HL-60/S4 treated with phorbol 12-myristate 13-acetate at 8.2 ng/mL for 4 days and 3 days (cell line): ENCODE measurements around the gene COMP.

Source experiments
- in situ Hi-C: fragments of 300-500 bp; cut with MboI; formaldehyde crosslinking; loops from 2 replicates; pipeline ENCODE4 v1.15.0; 2022; ENCODE audit warnings: low sequenced_read_pairs

Gene COMP

DNA sequence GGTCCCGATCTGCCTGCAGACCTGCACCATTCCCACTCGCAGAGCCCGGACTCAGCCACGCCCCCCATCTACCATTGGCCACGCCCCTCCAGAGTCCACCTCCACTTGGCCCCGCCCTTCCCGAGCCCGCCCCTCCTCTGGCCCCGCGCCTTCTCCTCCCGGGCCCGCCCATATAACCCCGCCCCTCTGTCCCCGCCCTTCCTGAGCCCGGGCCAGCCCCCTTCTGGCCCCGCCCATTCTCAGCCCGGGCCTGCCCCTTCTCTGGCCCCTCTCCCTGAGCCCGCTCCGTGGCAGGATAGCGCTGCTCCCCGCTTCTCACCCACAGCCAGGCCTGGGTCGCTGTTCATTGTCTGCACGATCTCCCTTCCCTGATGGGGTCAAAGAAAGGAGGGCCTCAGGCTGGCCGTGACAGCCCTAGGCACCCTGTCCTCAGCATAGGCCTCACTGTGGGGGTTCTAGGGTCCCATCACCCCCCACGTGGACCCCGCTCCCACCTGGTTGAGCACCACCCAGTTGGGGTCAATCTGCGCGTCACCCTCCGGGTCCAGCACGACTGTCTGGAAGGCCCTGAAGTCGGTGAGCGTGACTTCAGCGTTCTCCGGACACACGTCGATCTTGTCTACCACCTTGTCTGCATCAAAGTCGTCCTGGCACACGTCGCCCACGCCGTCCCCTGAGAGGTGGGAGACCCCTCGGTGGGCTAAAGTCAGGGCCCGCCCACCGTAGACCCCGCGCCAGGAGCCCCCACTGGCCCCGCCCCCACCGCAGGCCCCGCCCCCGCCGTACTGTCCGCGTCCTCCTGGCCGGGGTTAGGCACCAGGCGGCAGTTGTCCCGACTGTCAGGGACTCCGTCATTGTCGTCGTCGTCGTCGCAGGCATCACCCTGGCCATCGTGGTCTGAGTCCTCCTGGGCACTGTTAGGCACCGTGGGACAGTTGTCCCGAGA lies 5.7 kb downstream of the COMP start:
- in situ Hi-C loops, result no loop called here

DNA sequence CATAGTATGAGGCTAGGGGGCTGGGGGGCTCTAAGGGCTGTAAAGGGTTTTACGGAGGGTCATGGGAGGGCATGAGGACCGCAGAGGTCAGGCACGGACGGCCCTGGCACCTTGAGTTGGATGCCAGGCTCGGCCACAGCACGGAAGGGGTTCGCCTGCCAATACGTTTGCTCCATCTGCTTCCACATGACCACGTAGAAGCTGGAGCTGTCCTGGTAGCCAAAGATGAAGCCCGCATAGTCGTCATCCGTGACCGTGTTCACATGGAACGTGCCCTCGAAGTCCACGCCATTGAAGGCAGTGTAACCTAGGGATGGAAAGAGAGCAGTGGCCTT lies 6.4 kb downstream of the COMP start:
- in situ Hi-C loops, result no loop called here

DNA sequence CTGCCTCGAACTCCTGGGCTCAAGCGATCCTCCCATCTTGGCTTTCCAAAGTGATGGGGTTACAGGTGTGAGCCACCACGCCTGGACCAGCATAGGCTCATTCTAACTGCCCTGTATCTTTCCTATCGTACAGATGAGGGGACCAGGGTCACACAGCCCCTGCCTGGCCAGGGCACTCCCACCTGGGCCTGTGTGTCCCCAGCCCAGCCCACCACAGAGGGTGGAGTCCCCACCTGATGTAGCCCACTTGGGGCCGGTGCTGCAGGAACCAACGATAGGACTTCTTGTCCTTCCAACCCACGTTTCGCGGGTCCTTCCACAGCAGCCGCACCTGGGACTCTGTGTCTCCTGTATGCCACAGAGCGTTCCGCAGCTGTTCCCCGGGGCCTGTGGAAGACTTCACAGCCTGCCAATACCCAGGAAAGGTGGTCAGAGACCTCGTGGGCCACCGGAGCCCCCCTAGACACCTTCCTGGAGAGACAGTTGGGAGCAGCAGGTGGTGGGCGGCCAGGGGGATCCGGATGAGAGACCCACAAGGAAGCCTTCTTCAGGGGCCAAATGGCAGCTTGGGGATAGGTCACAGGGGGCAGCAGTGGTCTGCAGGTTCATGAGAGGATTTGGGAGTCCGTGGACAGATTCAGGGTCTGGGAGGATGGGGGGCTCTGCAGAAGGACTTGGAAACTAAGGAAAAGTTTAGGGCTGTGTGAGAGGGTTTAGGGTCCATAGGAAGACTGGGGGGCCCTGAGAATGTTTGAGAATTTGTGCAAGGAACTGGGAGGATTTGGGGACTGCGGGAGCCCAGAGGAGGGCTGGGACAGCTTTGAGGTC lies 6.9 kb downstream of the COMP start:
- in situ Hi-C loops, result no loop called here

DNA sequence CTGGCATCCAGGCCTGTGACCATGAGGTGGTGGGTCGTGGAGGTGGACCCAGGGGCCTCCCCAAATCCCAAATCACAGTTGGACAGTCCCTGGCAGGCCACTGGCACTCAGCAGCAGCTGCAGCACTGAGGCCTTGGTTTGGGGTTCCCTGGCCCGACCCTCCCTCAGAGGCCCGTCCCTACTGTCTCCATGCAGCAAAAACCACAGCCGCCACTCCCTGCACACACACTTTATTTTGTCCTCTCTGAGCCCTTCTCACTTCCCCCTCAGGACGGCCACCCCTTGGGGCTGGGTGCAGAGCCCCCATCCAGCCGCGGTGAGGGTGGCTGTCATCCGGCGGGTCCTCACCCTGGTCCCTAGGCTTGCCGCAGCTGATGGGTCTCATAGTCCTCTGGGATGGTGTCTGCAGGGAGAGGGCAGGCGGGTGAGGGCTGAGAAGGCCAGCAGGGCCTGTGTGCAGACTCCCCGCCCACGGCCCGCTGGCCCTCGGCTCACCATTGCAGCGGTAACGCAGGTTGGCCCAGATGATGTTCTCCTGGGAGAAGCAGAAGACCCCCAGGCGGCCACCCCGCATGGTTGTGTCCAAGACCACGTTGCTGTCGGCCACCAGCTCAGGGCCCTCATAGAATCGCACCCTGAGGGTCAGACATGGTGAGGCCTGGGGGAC lies 8.4 kb downstream of the COMP start:
- in situ Hi-C loops, result no loop called here

DNA sequence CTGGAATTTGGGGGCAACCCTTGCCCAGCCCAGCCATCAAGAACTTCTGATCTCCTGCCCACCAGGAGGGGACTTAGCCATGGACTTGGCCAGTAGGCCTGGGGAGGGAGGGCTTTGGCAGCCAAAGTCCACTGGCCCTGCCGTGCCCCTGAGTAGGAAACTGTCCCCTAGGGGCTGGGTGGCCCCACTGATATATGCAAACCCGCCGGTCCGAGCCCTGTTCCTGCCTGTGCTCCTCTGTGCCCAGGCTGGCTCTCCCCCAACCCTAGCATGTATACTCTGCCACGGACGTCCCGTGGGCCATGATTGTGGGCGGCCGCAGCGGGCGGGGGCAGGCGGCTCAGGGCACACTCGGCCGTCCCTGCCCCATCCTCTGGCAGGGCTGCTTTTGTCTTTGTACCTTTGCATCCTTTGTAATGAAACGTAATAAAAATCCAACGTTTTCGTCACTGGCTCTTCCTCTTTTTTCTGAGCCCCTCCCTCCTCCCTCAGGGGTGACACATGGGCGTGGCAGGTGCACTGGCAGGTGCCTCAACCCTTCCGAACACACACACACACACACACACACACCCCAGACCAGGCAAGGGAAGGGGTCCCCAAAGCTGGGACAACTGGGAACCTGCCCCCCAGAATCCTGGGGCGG lies 9.1 kb downstream of the COMP start:
- in situ Hi-C loops, result no loop called here

DNA sequence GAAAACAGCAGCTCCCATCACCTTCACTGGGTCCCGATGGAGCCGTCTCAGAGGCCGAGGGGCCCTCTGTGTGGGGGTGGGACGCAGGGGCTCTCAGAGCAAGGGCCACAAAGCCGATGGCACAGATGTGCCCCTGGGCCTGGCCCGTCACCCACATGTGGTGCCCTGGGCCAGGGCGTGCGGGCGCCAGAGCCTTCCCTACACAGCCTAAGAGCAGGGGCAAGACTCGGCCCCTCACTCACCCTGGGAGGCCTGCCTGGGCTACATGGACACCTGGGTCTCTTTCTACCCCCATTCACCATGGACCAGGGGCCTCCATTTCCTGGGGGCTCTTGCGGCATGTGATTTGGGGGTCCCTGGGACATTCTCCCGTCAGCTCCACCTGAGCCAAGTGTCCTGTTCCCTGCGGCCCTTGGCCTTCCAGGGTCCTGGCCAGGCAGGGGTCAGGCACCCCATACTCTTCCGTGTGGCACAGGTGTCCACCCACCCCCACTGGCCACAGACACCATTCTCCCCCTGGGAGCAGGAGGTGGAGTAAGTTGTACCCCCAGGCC lies 10.0 kb downstream of the COMP start:
- in situ Hi-C loops, result no loop called here

DNA sequence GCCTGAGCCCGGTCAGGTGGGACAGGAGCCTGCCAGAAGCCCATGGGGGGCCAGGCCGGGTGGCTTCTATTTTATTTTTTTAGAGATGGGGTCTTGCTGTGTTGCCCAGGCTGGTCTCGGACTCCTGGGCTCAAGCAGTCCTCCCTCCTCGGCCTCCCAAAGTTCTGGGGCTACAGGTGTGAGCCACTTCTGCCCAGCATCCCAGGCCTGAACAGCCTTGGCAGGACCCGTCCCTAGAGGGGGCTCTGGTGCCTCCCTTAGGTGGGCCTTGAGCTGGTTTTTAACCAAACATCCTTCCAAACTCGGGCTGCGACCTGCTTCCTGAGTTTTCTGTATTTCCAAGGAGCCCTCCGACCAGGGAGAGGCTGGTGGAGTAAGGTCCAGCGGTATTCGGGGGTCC lies 10.5 kb downstream of the COMP start:
- in situ Hi-C loops, result no loop called here

DNA sequence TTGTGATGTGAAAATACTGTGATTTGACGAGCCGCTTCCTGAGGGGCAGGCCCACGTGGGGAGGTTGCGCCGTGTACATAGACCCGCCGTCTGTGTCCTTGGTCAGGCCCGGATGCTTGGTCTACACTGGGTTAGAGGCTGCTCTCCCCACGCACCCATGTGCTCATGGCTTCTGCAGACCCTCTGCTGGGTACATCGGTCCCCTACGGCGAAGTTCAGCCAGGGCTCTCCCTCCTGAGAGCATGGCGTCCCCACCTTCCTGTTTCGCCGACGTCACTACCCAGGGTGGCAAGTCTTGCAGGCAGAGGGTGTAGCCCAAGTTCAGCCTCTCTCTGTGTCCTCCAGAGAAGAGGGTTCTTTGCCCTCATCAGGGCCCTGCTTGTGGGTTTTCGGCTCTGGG lies 11.0 kb downstream of the COMP start:
- in situ Hi-C loops, result no loop called here

DNA sequence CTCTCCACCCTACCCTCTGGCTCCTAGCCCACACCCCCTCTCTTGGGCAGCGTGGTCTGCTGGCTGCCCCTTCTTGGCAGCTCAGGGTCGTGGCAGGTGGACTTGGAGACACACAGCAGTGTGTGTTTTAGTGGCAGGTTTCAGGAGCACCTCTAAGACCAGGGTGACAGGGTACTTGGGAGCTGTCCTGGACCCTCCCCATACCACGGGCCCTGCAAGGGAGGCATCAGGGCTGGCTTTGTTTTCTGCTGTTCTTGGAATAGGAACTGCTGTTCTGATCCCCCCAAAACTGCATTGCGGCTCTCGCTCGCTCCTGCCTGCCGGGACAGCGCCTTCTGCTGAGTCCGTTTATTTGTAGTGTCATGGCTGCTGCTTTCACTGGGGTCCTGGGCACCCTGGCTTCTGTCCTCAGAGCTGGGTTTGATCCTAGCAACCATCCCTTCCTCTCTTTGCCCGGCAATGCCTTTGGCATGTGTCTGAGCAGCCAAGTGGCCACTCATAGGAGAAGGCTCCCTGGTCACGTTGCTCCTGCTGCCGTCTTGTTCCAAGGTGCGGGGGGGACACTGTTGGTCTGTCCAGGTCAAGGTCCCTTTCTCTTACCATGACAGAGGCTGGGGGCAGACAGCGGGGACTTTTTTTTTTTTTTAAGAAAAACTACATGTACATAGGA lies 12.1 kb downstream of the COMP start:
- in situ Hi-C loops, result no loop called here

DNA sequence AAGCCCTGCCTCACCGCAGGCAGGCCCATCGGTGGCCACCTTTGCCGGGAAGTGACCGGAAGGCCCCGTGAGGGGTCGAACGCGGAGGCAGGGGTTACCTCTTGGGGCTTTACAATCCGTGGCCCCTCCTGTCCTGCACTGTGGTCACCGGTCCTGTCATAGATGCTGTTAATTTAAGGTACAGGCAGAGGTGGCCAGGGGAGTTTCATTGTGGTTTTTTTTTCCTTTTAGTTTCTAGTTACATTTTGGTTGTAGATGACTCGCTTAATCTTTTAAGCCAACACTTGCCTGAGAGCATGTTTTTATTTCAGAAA lies 13.1 kb downstream of the COMP start:
- in situ Hi-C loops, result no loop called here

DNA sequence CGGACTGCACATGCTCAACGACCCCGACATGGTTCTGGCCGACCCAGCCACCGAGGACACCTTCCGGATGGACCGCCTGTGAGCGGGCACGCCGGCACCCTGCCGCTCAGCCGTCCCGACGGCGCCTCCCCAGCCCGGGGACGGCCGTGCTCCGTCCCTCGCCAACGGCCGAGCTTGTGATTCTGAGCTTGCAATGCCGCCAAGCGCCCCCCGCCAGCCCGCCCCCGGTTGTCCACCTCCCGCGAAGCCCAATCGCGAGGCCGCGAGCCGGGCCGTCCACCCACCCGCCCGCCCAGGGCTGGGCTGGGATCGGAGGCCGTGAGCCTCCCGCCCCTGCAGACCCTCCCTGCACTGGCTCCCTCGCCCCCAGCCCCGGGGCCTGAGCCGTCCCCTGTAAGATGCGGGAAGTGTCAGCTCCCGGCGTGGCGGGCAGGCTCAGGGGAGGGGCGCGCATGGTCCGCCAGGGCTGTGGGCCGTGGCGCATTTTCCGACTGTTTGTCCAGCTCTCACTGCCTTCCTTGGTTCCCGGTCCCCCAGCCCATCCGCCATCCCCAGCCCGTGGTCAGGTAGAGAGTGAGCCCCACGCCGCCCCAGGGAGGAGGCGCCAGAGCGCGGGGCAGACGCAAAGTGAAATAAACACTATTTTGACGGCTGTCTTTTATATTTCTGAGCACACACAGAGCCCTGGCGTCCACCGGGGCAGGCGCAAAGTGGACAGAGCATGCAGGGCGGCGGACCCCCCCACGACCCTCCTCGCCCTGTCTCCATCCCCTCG lies 13.6 kb downstream of the COMP start:
- in situ Hi-C loops, result no loop called here

DNA sequence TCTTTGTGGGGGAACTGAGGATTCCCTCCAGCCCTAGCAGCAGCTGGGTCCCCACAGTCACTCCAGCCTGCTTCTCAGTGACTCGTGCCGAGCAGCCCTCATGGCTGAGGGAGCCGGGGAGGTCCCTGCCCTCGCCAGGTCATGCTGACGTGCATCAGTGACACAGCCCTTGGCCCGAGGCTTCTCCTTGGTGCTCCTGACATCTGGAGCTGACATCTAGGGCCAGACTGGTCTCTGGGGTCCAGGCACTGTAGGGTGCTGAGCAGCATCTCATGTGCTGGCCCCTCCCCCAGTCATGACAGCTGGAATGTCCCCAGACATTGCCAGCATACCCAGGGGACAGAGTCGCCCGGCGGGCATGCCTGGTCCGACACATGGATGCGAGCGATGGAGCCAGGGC lies 14.4 kb downstream of the COMP start:
- in situ Hi-C loops, result no loop called here

DNA sequence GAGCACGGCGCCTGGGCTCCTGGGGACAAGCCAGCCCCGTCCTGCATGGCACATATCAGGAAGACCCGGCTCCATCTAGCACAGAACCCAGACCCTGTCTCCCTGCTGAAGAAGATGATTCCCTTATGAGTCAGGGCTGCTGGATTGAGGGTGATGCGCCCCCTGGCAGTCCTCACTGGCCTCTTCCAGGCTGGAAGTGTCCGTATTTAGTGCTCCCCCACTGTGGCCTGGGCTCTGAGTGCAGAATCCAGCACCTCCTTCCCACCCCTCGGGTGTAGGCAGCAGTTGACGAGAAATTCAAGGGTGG lies 14.9 kb downstream of the COMP start:
- in situ Hi-C loops, result no loop called here

DNA sequence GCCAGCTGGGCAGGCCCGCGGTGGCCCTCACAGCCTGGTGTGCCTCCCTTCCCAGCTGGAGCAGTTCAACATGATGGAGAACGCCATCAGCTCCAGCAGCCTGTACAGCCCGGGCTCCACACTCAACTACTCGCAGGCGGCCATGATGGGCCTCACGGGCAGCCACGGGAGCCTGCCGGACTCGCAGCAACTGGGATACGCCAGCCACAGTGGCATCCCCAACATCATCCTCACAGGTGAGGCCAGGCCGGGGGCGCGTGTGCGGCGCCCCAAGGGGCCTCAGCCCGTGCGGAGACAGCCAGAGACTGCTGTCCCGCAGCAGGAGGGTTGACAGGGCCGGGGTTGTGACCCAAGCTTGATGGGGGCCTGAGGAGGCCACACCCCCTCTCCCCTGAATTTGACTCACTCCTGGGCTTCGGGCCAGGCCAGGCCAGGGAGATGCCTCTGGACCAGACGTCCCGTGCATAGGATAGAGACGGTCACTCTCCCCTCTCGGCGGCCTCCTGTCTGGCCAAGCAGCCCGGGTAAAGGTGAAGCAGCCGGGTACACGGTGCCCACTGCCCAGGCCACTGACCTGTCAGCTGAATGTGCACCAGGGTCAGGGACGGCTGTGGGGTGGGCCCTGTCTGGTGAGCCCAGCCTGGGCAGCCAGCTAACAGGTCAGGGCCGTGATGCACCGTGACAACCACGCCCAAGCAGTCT lies 15.4 kb downstream of the COMP start:
- in situ Hi-C loops, result no loop called here

DNA sequence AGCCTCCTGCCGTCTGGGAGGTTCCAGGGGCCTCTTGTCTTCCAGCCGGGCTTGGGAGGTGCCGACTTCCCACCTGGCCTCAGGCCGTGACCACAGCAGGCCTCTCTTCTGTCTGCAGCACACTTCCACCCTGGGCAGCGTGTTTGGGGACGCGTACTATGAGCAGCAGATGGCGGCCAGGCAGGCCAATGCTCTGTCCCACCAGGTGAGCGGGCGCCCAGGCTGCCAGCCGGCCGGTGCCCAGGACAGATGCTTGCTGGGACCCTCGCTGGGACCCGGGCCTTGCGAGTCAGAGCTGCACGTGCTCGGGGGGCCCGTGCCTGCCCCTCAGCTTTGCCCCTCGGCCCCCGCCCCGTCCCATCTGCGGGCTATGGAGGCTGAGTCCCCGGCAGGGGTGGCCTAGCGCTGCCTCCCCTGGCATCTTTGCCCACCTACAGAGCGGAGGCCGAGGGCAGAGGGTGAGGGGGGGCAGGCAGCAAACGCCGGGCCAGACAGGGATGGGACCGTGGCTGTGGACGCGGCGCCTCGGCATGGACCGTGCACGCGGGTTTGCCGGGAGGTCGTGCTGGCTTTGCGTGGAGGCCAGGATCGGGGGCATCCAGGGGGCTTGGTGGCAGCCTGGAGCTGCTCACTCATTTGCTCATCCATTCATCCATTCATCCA lies 16.2 kb downstream of the COMP start:
- in situ Hi-C loops, result no loop called here

DNA sequence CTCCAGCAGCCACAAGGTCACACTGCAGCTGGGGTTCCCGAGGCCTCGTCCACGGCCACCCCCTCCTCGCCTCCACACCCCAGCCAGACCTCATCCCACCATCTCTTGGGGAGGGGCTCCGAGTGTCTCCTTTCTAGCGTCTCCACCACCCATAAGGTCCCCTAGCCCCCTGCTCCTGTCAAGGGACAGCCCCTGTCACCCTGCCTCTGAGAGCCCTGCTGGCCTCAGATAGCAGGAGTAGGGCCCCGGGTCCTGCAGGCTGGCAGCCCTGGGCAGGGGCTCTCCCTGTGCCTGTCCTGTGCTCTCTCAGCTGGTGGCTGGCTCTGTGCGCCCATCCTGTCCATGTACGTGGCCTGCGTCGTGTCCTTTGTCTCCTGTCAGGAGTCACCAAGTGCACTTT lies 17.0 kb downstream of the COMP start:
- in situ Hi-C loops, result no loop called here

DNA sequence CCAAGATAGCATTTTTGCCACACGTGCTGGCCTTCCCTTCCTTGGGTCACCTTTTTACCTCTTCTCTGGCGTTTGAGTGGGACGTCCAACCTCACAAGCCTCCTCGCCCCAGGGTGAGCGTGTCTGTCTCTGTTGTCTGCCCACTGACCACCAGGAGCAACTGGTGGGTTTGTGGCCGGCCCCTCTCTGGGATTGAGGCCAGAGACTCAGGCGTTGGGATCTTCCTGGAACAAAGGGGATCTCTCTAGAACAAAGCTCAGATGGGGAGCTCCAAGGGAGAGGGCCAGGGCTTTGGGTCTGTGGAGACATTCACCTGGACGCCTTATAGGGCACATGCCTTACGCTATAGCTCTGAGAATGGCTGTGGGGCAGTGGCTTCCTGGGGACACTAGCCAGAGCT lies 17.4 kb downstream of the COMP start:
- in situ Hi-C loops, result no loop called here

DNA sequence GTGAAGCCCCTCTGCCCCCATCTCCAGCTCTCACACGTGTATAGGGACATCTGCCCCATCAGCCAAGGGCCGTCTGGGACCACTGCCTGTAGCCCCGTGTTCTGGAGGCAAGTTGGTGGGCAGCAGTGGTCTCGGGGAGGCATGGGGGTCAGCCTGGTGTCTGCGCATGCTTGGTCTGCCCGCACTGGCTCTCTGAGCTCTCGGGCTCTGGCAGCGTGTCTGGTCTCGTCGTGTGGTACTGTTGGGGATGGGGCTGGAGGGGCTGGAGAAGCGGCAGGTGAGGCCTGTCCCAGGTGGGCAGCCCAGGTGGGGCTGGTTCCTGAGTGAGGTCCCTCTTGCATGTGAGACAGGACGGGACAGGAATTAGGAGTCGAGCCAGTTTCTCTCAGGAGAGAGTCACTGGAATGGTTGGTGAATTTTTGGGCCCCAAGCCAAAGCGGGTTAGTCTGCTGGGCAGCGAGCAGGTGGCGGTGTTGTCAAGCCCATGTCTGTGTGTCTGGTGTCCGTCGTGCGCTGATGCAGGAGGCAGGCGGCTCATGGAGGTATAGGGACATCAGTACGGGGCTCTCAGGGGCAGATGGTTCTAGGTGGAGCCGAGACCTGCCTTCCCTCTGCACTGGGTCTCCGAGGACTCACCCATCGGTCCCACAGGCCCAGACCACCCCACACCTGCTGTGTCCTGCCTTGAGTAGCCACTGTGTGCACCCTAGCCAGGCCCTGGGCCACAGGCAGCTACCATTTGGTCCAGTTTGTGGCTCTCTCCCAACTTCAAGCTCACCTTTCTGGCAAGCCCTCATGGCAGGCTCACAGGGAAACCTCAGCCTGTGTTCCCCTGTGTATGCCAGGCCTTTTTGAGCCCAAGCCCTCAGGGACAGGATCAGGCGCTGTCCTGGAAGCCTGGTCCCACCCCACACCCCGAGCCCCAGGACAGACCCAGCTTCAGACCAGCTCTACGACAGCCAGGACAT lies 18.2 kb downstream of the COMP start:
- in situ Hi-C loops, result no loop called here
